GM12875 (cell line): ENCODE results near the gene LYSMD2.
A peak's percentile ranks its signal among the peaks of the same experiment; 100 is the strongest.

Experiments
- H3K4me3 ChIP-seq: one replicate; pipeline ENCODE4 v1.5.1; 2011; ENCODE audit warnings: low read depth, low read length, control low read depth
- TF ChIP-seq, protein P1 (sequence below): IDR thresholded peaks from 2 replicates; pipeline ENCODE4 v1.5.1; 2011; ENCODE audit warnings: low read depth, mild to moderate bottlenecking, control low read depth, inconsistent platforms, low read length, moderate library complexity, borderline replicate concordance; ENCODE audit not compliant: insufficient read depth

The LYSMD2 gene

DNA sequence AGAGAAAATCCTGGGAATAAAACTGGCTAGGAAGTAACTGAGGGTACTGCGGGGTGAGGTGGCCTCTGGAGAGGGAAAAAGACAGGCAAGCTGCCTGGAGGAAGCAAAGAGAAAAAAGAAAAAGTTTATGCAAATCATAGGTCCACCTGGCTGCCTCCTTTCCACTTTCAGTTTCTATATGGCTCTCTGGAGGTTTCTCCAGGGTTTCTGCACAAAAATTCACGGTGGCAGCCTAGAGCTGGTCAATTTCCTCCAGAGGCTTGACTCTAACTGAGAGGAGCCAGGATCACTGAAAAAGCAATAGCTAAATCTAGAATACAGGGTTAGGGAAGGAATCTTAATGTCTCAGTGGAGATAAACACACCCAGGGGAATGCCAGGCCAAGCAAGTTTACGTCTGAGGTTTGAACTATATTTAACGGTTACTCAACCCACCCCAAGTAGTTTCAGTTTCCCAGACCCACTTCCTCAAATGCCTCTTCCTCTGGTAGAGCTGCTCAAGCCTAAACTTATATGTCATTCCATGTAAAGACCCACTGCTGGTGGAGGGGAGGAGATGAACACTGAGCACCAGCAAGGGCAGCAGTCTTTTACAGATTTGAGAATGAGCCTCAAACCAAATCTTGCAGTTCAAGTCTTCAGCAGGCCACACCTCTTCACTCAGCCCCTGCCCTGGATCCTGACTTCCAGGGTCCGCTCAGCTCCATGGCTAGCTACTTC, 5.7 kb downstream of the LYSMD2 start:
- H3K4me3 ChIP-seq: peak overlapping the region; percentile 42
- TF ChIP-seq, protein P1, sequence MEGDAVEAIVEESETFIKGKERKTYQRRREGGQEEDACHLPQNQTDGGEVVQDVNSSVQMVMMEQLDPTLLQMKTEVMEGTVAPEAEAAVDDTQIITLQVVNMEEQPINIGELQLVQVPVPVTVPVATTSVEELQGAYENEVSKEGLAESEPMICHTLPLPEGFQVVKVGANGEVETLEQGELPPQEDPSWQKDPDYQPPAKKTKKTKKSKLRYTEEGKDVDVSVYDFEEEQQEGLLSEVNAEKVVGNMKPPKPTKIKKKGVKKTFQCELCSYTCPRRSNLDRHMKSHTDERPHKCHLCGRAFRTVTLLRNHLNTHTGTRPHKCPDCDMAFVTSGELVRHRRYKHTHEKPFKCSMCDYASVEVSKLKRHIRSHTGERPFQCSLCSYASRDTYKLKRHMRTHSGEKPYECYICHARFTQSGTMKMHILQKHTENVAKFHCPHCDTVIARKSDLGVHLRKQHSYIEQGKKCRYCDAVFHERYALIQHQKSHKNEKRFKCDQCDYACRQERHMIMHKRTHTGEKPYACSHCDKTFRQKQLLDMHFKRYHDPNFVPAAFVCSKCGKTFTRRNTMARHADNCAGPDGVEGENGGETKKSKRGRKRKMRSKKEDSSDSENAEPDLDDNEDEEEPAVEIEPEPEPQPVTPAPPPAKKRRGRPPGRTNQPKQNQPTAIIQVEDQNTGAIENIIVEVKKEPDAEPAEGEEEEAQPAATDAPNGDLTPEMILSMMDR: no peak

DNA sequence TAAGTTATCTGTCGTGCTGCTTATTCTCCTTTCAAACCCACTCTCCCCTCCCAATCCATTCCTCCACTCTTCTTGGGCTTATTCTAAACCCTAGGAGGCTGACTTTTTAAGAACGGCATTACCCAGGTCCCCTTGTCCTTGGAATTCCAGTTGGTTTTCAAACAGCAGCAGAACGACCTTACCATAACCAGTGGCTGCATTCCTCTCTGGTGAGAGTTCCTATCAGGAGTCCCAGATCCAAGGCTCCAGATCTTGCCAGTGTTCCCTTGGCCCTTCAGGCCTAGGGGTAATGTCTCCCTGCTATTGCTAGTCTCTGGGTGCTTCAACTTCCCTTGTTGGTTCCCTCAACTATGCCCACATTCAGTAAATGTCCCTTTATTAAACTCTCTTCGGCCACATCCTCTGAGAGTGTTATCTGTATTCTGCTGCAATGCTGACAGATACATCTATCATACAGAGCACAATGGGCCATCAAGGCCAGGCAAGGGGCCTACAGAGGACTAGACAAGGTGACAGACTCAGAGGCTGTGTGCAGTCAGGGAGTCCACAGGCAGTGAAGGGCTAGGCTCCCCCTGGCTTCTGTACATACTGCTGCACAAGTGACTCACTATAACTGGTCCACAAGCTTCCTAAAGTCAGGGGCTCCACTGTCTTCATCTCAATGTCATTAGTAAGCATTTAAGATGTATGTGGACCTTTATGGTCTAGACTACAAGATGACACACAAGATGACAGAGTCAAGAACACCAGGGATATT, 10.1 kb downstream of the LYSMD2 start:
- TF ChIP-seq, protein P1: peak; percentile 40; the same call in 1 of the 2 replicates
- no peak overlapping the region for H3K4me3 ChIP-seq

DNA sequence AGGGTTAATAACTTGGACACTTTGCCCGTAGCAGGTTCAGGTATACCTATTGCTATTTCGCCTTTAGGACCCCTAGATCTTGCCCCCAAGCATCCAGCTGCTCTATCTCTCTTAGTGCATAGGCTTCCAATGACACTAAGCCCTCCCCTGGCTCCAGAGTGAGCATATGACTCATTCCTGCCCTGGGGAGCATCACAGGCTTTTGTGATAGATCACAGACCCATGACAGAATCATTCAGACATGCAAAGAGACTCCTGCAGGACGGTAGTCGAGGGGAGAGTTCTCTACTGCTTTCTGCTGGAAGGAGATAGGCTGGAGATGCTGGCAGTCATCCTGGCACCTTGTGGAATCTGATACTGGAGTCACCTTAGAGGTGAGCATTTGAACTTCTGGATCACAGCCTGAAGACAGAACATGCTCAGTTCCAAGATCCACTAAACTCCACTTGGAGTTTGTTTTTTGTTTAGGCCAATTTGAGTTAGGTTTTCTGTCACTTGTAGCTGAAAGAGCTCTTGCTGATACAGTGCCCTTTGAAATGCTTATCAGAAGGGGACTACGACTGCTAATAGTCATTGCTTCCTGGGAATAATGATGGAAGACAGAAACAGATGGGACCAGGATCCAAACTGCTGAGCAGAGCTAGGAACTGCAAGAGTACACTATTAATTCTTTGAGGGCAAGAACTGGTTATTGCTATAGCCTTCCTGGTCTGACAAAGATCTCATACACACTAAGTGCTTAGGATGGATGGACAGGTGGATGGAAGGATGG, 11.0 kb downstream of the LYSMD2 start:
- H3K4me3 ChIP-seq: peak overlapping the region; percentile 27
- TF ChIP-seq, protein P1: no peak

DNA sequence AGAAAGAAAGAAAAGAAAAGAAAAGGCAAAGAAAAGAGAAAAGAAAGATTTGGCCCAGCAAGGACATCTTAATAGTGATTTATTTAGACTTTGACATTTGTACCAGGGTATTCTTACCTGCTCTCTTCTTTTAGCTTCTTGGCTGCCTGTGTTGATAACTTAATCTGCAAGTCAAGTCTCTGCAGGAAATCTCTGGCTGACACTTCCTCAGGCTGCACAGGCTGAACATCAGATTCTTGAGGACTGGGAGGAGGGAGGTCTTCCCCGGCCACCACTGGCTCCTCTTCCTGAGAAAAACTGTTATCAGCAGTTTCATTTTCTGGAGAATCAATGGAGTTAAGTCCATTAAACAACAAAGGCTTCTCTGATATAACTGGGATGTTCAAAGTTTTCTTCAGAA, 12.8 kb downstream of the LYSMD2 start:
- TF ChIP-seq, protein P1: no peak

DNA sequence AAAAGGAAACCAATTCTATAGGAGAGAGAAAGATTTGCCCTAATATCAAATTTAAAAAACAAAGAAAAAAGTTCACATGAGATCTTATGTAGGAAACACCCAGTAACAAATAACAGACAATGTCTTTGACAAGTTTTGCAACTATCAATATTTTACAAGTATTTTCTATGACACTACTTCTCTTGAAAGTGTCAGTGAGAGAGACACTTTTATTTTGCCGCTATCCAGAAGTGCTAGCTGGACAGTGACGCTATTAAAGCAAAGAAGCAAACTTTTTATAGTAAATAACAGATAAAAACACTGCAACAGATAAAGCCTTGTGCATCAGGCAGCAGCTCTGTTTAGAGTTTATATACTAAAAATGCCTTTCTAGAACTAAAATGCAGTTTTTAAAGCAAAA, 13.3 kb downstream of the LYSMD2 start:
- TF ChIP-seq, protein P1: no peak
- H3K4me3 ChIP-seq: no peak overlapping the region

More for the DNA sequence above, 12.8 kb downstream of the LYSMD2 start:
- H3K4me3 ChIP-seq: no peak overlapping the region

DNA sequence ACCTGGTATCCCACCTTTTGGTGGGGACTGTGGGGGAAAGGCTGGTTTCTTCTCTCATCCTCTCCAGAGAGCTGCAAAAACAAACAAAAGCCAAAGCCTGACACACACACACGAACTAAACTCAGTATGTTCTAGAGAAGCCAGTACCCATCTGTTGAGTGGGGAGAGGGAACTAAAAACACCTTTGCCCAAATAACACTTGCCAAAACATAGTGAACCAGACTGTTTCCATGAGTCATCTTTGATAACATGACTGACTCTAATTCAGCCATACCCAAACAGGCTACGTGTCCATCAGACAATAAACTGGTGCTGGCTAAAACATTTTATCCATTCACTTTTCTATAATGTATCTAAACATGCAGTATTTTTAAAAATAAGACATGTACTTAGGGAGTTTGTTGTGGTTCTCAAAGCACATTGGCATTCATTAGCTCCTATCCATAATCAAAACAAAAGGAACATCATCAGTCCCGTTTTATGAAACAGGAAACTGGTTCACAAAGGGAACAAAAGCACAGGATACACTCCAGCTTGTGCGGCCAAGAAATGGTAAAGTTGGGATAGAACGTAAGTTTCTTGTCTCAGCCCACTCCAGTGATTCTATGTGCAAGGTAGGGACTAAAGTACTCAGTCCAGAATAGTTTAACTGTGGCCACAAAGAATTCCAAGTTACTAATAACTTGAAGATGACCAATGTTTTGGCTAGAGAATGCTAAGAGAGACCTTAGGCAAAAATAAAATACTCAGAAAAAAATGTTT, 16.1 kb downstream of the LYSMD2 start:
- H3K4me3 ChIP-seq: no peak overlapping the region
- TF ChIP-seq, protein P1: no peak
